ENCODE results near the gene LPCAT3.

GRCh38 chr12:7008864-7009263 is 9.4 kb downstream of the LPCAT3 start:
- TF ChIP-seq POLR2A (IDR thresholded peaks at IDR 0.05) (no peak), CTCF (IDR thresholded peaks at IDR 0.05) (no peak)

All from thyroid gland (tissue), 4 donors.